A549 (cell line): ENCODE results near the gene CEBPA. TPM values are rescaled to one million over a fixed set of nuclear protein-coding genes. Genes with fewer than 3 reads are reported as not detected.

Source experiments
- ATAC-seq, 2 experiments: fragments of 200-7000 bp in 1 of 2; fragments of >200 bp in 1 of 2; cut with Nextera tagmentation in 1 of 2; cut with Tn5 transposase in 1 of 2; 3 replicates each; pipeline versions ENCODE4 v1.8.0 to v1.9.1; 2018 to 2020; ENCODE audit warnings: mild to moderate bottlenecking in 1 of 2, moderate library complexity in 1 of 2
- CTCF ChIA-PET: fragments of 300-600 bp; sonication (Branson Sonifier 250); formaldehyde crosslinking; extraction: SDS; loops from one replicate; lab custom pipeline; 2021; ENCODE audit warnings: antibody characterized with exemption, inconsistent platforms; lab: Yijun Ruan, JAX
- POLR2A ChIA-PET: fragments of 350-600 bp; formaldehyde crosslinking; extraction: SDS; loops from one replicate; lab custom pipeline; 2021; ENCODE audit warnings: antibody characterized with exemption, inconsistent platforms; lab: Yijun Ruan, JAX
- DNase-seq, 2 experiments: peaks; one replicate each; pipeline versions ENCODE4 v3.0.0 to v3.0.0-alpha.2; 2011 to 2016; ENCODE audit warnings: low read depth in 1 of 2, low spot score in 1 of 2
- FAIRE-seq: peaks from 2 replicates; lab custom pipeline; 2011; peaks lifted over from hg19 to GRCh38; lab: Jason Lieb, UNC
- H3K27ac ChIP-seq, 2 experiments: fragments of >200 bp; sonication (Bioruptor Twin); formaldehyde crosslinking; 3 replicates each; pipeline ENCODE4 v1.5.1; 2016 to 2017
- H3K4me1 ChIP-seq: fragments of >200 bp; sonication (Bioruptor Twin); formaldehyde crosslinking; 3 replicates; pipeline ENCODE4 v1.6.1; 2016
- H3K4me2 ChIP-seq: fragments of >200 bp; sonication (Bioruptor Twin); formaldehyde crosslinking; 3 replicates; pipeline ENCODE4 v1.6.1; 2016
- H3K4me3 ChIP-seq: fragments of >200 bp; sonication (Bioruptor Twin); formaldehyde crosslinking; 3 replicates; pipeline ENCODE4 v1.5.1; 2016
- H3K9me3 ChIP-seq: fragments of >200 bp; sonication (Bioruptor Twin); formaldehyde crosslinking; 3 replicates; pipeline ENCODE4 v1.6.1; 2016
- CBX2 ChIP-seq: fragments of 200-600 bp; sonication (generic); IDR thresholded peaks from 2 replicates; pipeline ENCODE4 v1.6.1; 2016; ENCODE audit warnings: low read depth, mild to moderate bottlenecking, borderline replicate concordance
- CEBPB ChIP-seq, 2 experiments: fragments of >200 bp in 1 of 2; sonication (Bioruptor Twin) in 1 of 2; formaldehyde crosslinking in 1 of 2; IDR thresholded peaks; 2 replicates each; pipeline ENCODE4 v1.6.1; 2012 to 2016
- CTCF ChIP-seq: fragments of >200 bp; sonication (Bioruptor Twin); formaldehyde crosslinking; IDR thresholded peaks from 3 replicates; pipeline ENCODE4 v1.5.1; 2016
- FOSB ChIP-seq: fragments of 250-450 bp; sonication (Bioruptor Pico); IDR thresholded peaks from 2 replicates; pipeline ENCODE4 v1.5.0; 2020; ENCODE audit warnings: mild to moderate bottlenecking, moderate library complexity
- GATA3 ChIP-seq: IDR thresholded peaks from 2 replicates; pipeline ENCODE4 v1.6.1; 2012; ENCODE audit warnings: borderline replicate concordance
- JUN ChIP-seq, 2 experiments: fragments of >200 bp; sonication (Bioruptor Twin); formaldehyde crosslinking; IDR thresholded peaks; 2 replicates in 1 of 2; 3 replicates in 1 of 2; pipeline ENCODE4 v1.6.1; 2016 to 2017
- KDM1A ChIP-seq: fragments of 200-600 bp; sonication (generic); IDR thresholded peaks from 2 replicates; pipeline ENCODE4 v1.6.1; 2016; ENCODE audit warnings: low read depth, mild to moderate bottlenecking
- PBX3 ChIP-seq: IDR thresholded peaks from 2 replicates; pipeline ENCODE4 v1.6.1; 2012
- RAD21 ChIP-seq, 2 experiments: fragments of >200 bp in 1 of 2; sonication (Bioruptor Twin) in 1 of 2; formaldehyde crosslinking in 1 of 2; IDR thresholded peaks in 1 of 2; conservative IDR thresholded peaks in 1 of 2; 2 replicates in 1 of 2; 3 replicates in 1 of 2; pipeline ENCODE4 v1.6.1; 2012 to 2018; ENCODE audit warnings: inconsistent platforms in 1 of 2
- REST ChIP-seq: fragments of 200-600 bp; sonication (generic); IDR thresholded peaks from 2 replicates; pipeline ENCODE4 v1.6.1; 2016; ENCODE audit warnings: antibody characterized with exemption, mild to moderate bottlenecking, moderate library complexity
- SMC3 ChIP-seq: fragments of >200 bp; sonication (Bioruptor Twin); formaldehyde crosslinking; IDR thresholded peaks from 3 replicates; pipeline ENCODE4 v1.6.1; 2018; ENCODE audit warnings: inconsistent platforms
- SREBF2 ChIP-seq: fragments of 450-650 bp; IDR thresholded peaks from 2 replicates; pipeline ENCODE4 v1.6.1; 2014; ENCODE audit warnings: mild to moderate bottlenecking, moderate library complexity
- TFCP2L1 ChIP-seq: fragments of 250-450 bp; sonication (Bioruptor Pico); IDR thresholded peaks from 2 replicates; pipeline ENCODE4 v1.5.0; 2021; ENCODE audit warnings: mild to moderate bottlenecking
- USF2 ChIP-seq: fragments of 450-650 bp; IDR thresholded peaks from 2 replicates; pipeline ENCODE4 v1.6.1; 2014; ENCODE audit warnings: antibody characterized with exemption
- ZC3H11A ChIP-seq: fragments of 450-650 bp; IDR thresholded peaks from 2 replicates; pipeline ENCODE4 v1.6.1; 2014; ENCODE audit warnings: antibody characterized with exemption, mild to moderate bottlenecking
- WGBS: methylation state at CpG from one replicate; pipeline ENCODE4 v1.1.6; 2017; ENCODE audit errors: missing lambda C conversion rate; 5-methylcytosine and 5-hydroxymethylcytosine counted together
- polyA plus RNA-seq, 4 experiments: library from polyadenylated mRNA; depleted of rRNA in 3 of 4; stranded (reverse); fragments of >200 nt; fragmentation: RNase III in 1 of 4; extraction: RNeasy Plus Mini Kit Qiagen cat#74134 plus additional on column Dnase treatment in 1 of 4; gene quantifications; 2 replicates in 3 of 4; 3 replicates in 1 of 4; pipeline ENCODE4 v1.2.3, GENCODE V29; 2011 to 2017

CEBPA gene
- polyA plus RNA-seq, 2 of the 4 experiments (the other 2 are of a cell fraction), result 3.5 to 6.6 TPM

- TF ChIP-seq ZC3H11A (no peak), CEBPB (IDR thresholded peaks at IDR 0.05) (no peak), USF2 (no peak), PBX3 (no peak), FOSB (no peak), CBX2 (no peak), REST (no peak), RAD21 (conservative IDR thresholded peaks at IDR 0.05 in 1 of 2, IDR thresholded peaks at IDR 0.05 in 1 of 2) (no peak), CTCF (no peak)
- Histone ChIP-seq H3K4me2 (no peak overlapping the region), H3K4me1 (peaks cover 3% of the 10 kb centered on the region; the same call in 1 of the 3 replicates), H3K27ac (no peak overlapping the region), H3K9me3 (0 out of 3 replicates have a peak, but pooled peaks cover 3% of the 10 kb centered on the region), H3K4me3 (no peak overlapping the region)
- DNase-seq (no peak), ATAC-seq (no peak), FAIRE-seq (peak; percentile 84)
- WGBS, result 85% methylated on average over 3 of the region's 3 CpGs
- CTCF ChIA-PET, result interaction anchor here (0.5 to 2.4 kb wide), 10 partner anchors 10 to 99 kb away, joined by 3 to 5 read pairs (median 3); partner anchors contain the start of gene CEBPA
- POLR2A ChIA-PET, result no interaction called here
These were observed 31.9 kb upstream of the CEBPA start for GRCh38 chr19:33334271-33334670.

- CTCF ChIA-PET, result interaction anchor here (0.5 to 2.4 kb wide), 8 partner anchors 10 to 99 kb away, joined by 3 to 5 read pairs (median 3); partner anchors contain the start of gene CEBPA
- no peak for FAIRE-seq
These were observed 31.3 kb upstream of the CEBPA start for GRCh38 chr19:33333642-33334041.

GRCh38 chr19:33333151-33333550, 30.8 kb upstream of the CEBPA start:
- CTCF ChIA-PET, result interaction anchor here (0.9 to 2.4 kb wide), 7 partner anchors 11 to 98 kb away, joined by 3 to 5 read pairs (median 4); partner anchors contain the start of gene CEBPA
- TF ChIP-seq GATA3 (no peak), JUN (IDR thresholded peaks at IDR 0.05) (no peak)

More at GRCh38 chr19:33333642-33334041, 31.3 kb upstream of the CEBPA start:
- 0 out of 3 replicates have a peak, but pooled peaks cover 3% of the 10 kb centered on the region for H3K9me3 ChIP-seq
- ATAC-seq (peak; percentile 43 to 51; a peak in 1 of 6 replicates), DNase-seq (no peak)
- POLR2A ChIA-PET, result no interaction called here
- TF ChIP-seq TFCP2L1 (CRISPR knock-in tag), result no peak
- TF ChIP-seq KDM1A, result no peak
- TF ChIP-seq SREBF2, result no peak
- TF ChIP-seq SMC3, result no peak
- H3K4me1 ChIP-seq, result peaks cover 3% of the 10 kb centered on the region; the same call in 1 of the 3 replicates
- WGBS, result 53% methylated on average over 3 of the region's 3 CpGs
- H3K27ac ChIP-seq, result no peak overlapping the region
- no peak overlapping the region for H3K4me3 ChIP-seq
- no peak overlapping the region for H3K4me2 ChIP-seq

More at GRCh38 chr19:33333151-33333550, 30.8 kb upstream of the CEBPA start:
- H3K9me3 ChIP-seq, result 0 out of 3 replicates have a peak, but pooled peaks cover 3% of the 10 kb centered on the region
- peaks cover 3% of the 10 kb centered on the region; the same call in 1 of the 3 replicates for H3K4me1 ChIP-seq
- no peak overlapping the region for H3K27ac ChIP-seq
- POLR2A ChIA-PET, result no interaction called here
- 58% methylated on average over 4 of the region's 4 CpGs for WGBS
- no peak for ATAC-seq
- no peak overlapping the region for H3K4me3 ChIP-seq
- peak; percentile 94 for FAIRE-seq
- no peak for DNase-seq
- H3K4me2 ChIP-seq, result no peak overlapping the region
